Measurements from ENCODE around the gene RPL4.

DNA sequence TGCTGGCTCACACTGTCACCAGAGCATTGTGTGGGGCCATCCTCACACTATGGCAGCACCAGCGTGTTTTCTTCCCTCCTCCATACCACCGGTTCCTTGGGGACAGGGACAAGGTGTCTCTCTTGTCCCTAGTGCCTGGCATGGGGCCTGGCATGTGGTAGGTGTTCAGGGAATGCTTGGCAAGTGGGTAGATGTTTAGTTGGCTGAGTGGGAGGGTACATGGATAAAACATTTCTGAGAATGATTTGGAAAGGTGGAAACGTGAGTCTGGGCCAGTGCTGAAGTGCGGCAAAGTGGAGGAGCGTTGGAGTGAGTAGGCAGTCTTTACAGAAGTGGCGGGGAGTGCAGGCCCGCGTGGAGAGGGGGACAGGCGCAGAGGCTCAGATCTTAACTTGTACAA is 22.1 kb downstream of the RPL4 start:
- TF ChIP-seq, protein P1, sequence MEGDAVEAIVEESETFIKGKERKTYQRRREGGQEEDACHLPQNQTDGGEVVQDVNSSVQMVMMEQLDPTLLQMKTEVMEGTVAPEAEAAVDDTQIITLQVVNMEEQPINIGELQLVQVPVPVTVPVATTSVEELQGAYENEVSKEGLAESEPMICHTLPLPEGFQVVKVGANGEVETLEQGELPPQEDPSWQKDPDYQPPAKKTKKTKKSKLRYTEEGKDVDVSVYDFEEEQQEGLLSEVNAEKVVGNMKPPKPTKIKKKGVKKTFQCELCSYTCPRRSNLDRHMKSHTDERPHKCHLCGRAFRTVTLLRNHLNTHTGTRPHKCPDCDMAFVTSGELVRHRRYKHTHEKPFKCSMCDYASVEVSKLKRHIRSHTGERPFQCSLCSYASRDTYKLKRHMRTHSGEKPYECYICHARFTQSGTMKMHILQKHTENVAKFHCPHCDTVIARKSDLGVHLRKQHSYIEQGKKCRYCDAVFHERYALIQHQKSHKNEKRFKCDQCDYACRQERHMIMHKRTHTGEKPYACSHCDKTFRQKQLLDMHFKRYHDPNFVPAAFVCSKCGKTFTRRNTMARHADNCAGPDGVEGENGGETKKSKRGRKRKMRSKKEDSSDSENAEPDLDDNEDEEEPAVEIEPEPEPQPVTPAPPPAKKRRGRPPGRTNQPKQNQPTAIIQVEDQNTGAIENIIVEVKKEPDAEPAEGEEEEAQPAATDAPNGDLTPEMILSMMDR (IDR thresholded peaks at IDR 0.05) = no peak
- TF ChIP-seq POLR2AphosphoS5 (IDR thresholded peaks at IDR 0.05) (no peak), POLR2A (IDR thresholded peaks at IDR 0.05) (no peak)
